Prostate gland (tissue), 2 donors: ENCODE results near the gene MXRA8. TPM values are rescaled to one million over a fixed set of nuclear protein-coding genes. Genes with fewer than 3 reads are reported as not detected.

Experiments used
- DNase-seq: peaks from one replicate; pipeline ENCODE4 v3.0.0-alpha.2; 2019; ENCODE audit warnings: low spot score
- H3K27ac ChIP-seq, 2 donors: fragments of 200-600 bp; sonication (generic); 2 replicates each; pipeline ENCODE4 v1.5.1; 2017 to 2019
- H3K27me3 ChIP-seq: fragments of 200-600 bp; sonication (generic); replicated peaks from 2 replicates; pipeline ENCODE4 v1.5.1; 2019; ENCODE audit not compliant: insufficient read depth
- H3K36me3 ChIP-seq, 2 donors: fragments of 200-600 bp; sonication (generic); 1 replicate in 1 of 2; 2 replicates in 1 of 2; pipeline versions ENCODE4 v1.5.1 to v1.8.1; 2017 to 2019
- H3K4me1 ChIP-seq: fragments of 200-600 bp; sonication (generic); replicated peaks from 2 replicates; pipeline ENCODE4 v1.5.1; 2019
- H3K4me3 ChIP-seq, 2 donors: fragments of 200-600 bp; sonication (generic); 2 replicates each; pipeline ENCODE4 v1.5.1; 2017 to 2019
- H3K9me3 ChIP-seq: fragments of 200-600 bp; sonication (generic); 2 replicates; pipeline ENCODE4 v1.5.1; 2017
- CTCF ChIP-seq, 4 experiments: fragments of 200-600 bp in 2 of 4; fragments of 450-650 bp in 2 of 4; sonication (generic) in 2 of 4; IDR thresholded peaks; 1 replicate in 3 of 4; 2 replicates in 1 of 4; pipeline ENCODE4 v1.5.1; 2016 to 2019; ENCODE audit warnings: antibody characterized with exemption in 4 of 4, mild to moderate bottlenecking in 2 of 4, moderate library complexity in 2 of 4
- POLR2A ChIP-seq: fragments of 450-650 bp; IDR thresholded peaks from one replicate; pipeline ENCODE4 v1.6.1; 2016; ENCODE audit warnings: antibody characterized with exemption, mild to moderate bottlenecking
- POLR2AphosphoS5 ChIP-seq: sonication (generic); formaldehyde crosslinking; IDR thresholded peaks from one replicate; pipeline ENCODE4 v1.6.1; 2017; ENCODE audit warnings: antibody characterized with exemption
- WGBS: methylation state at CpG from one replicate; pipeline ENCODE4 v1.1.5; 2018; 5-methylcytosine and 5-hydroxymethylcytosine counted together
- intact Hi-C: fragments of 100-400 bp; cut with DNase I; formaldehyde crosslinking; loops from one replicate; pipeline ENCODE4 v1.14.2; 2022
- total RNA-seq, 2 donors: library from RNA; depleted of rRNA; stranded (reverse); fragments of >200 nt; gene quantifications; one replicate each; pipeline ENCODE4 v1.1.0, GENCODE V29; 2016

MXRA8 gene
- total RNA-seq, 2 donors from 2014 or later = 39.0 to 152 TPM

DNA sequence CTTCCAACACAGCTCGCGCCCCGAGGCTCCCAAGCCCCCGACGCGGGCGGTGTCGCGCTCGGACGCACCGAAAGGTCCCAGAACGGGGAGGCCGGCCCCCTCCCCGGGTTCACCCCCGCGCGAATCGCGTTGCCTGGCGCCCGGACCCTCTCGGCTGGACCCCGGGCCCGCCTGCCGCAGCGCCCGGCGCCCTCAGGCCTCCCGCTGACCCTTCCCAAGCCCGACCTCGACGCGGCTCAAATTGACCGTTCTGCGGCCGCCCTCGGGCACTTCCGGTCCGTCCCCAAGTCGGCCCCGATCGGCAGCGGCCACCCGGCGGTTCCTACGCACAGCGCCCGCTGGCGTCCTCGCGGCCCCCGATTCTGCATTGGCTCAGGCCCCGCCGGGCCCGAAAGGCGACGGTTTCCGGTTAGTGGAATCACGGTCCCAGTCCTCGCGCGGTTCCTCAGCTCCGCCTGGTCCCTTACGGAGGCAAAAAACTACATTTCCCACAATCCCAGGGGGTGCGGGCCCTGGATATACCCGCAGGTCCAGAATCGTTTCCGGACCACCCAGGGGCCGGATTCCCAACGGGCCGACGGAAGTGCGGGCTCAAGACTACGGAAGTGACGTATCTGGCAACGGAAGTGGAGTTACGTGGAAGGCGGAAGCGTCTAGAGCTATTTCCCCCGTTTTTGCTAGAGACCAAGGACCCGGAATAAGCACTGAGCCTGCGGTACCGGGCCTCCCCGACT, 16.7 kb upstream of the MXRA8 start, which contains the start of gene AURKAIP1:
TSS of gene AURKAIP1 (minus strand) at position 279 of the 734 bp plus-strand sequence. CDS start 451 bp downstream, outside the sequence.
- Histone ChIP-seq H3K9me3 (no peaks in the 10 kb centered on the region), H3K27me3 (no peaks in the 10 kb centered on the region), H3K36me3 (no peaks in the 10 kb centered on the region), H3K4me1 (peaks cover 17% of the 10 kb centered on the region), H3K4me3 (peak within 1 kb of the TSS; percentile 96 to 98), H3K27ac (peak within 1 kb of the TSS; percentile 88 to 91)
- peak; percentile 99 for DNase-seq
- WGBS = 1% methylated on average over 70 of the region's 85 CpGs
- peak; percentile 45 for TF ChIP-seq POLR2A
- TF ChIP-seq POLR2AphosphoS5 = peak; percentile 100
- peak in 3 of 4 experiments; percentile 23 to 62 (median 56) for TF ChIP-seq CTCF (IDR thresholded peaks at IDR 0.05)
- intact Hi-C loops = loop anchor here (1.0 to 5.0 kb wide), 2 partner anchors 24 to 253 kb away; partner anchors contain the start of gene CCNL2

GRCh38 chr1:1374589-1374928, 16.2 kb upstream of the MXRA8 start:
- WGBS = under 1% methylated on average over 13 of the region's 24 CpGs
- H3K27me3 ChIP-seq = no peaks in the 10 kb centered on the region
- intact Hi-C loops = loop anchor here (5.0 kb wide), 1 partner anchor 252 kb away; no protein-coding TSS in a partner anchor
- DNase-seq = no peak
- peak overlapping the region; percentile 88 to 91 for H3K27ac ChIP-seq
- H3K4me3 ChIP-seq = peak overlapping the region; percentile 96 to 98
- no peaks in the 10 kb centered on the region for H3K9me3 ChIP-seq
- peaks cover 17% of the 10 kb centered on the region for H3K4me1 ChIP-seq
- no peaks in the 10 kb centered on the region for H3K36me3 ChIP-seq
- no peak for TF ChIP-seq POLR2A
- no peak for TF ChIP-seq POLR2AphosphoS5
- no peak for TF ChIP-seq CTCF (IDR thresholded peaks at IDR 0.05)

- 44% methylated on average over 50 of the region's 52 CpGs for WGBS
Measured at GRCh38 chr1:1373815-1374588, 15.6 kb upstream of the MXRA8 start.

GRCh38 chr1:1373051-1373814, 14.9 kb upstream of the MXRA8 start:
- intact Hi-C loops = loop anchor here (5.0 kb wide), 1 partner anchor 251 kb away; no protein-coding TSS in a partner anchor
- Histone ChIP-seq H3K4me1 (peaks cover 17% of the 10 kb centered on the region), H3K27me3 (no peaks in the 10 kb centered on the region), H3K36me3 (no peaks in the 10 kb centered on the region), H3K9me3 (no peaks in the 10 kb centered on the region), H3K27ac (no peak overlapping the region), H3K4me3 (no peak overlapping the region)
- TF ChIP-seq CTCF (IDR thresholded peaks at IDR 0.05) (no peak), POLR2A (no peak), POLR2AphosphoS5 (no peak)
- no peak for DNase-seq
- WGBS = 84% methylated on average over 26 of the region's 26 CpGs

More at GRCh38 chr1:1373815-1374588, 15.6 kb upstream of the MXRA8 start:
- peaks cover 17% of the 10 kb centered on the region for H3K4me1 ChIP-seq
- H3K36me3 ChIP-seq = no peaks in the 10 kb centered on the region
- H3K4me3 ChIP-seq = peak overlapping the region; percentile 96 to 98
- H3K27ac ChIP-seq = peak overlapping the region in 1 of 2 donors; percentile 88
- H3K9me3 ChIP-seq = no peaks in the 10 kb centered on the region
- intact Hi-C loops = loop anchor here (5.0 kb wide), 1 partner anchor 252 kb away; no protein-coding TSS in a partner anchor
- TF ChIP-seq CTCF (IDR thresholded peaks at IDR 0.05) (no peak), POLR2AphosphoS5 (no peak), POLR2A (no peak)
- H3K27me3 ChIP-seq = no peaks in the 10 kb centered on the region
- no peak for DNase-seq
